CD4-positive, alpha-beta T cell (primary cell): ENCODE results near the gene ALDH3B1. TPM values are rescaled to one million over a fixed set of nuclear protein-coding genes. Genes with fewer than 3 reads are reported as not detected.

ENCODE experiments used
- ATAC-seq: fragments of 200-7000 bp; cut with Tn5 transposase; one replicate; pipeline ENCODE4 v1.10.0; 2022; ENCODE audit warnings: mild to moderate bottlenecking; ENCODE audit not compliant: poor library complexity
- CTCF ChIA-PET: fragments of 350-600 bp; sonication (Branson Sonifier 250); formaldehyde crosslinking; loops from one replicate; lab custom pipeline; 2021; ENCODE audit warnings: antibody characterized with exemption, inconsistent platforms; lab: Charles Lee
- POLR2A ChIA-PET: fragments of 350-600 bp; sonication (Branson Sonifier 250); formaldehyde crosslinking; loops from one replicate; lab custom pipeline; 2021; ENCODE audit warnings: antibody characterized with exemption, inconsistent platforms; lab: Charles Lee
- DNase-seq, 14 experiments: peaks; one replicate each; pipeline ENCODE4 v3.0.0-alpha.2; 2013 to 2020; ENCODE audit warnings: mixed read lengths in 2 of 14
- H3K27ac ChIP-seq, 2 donors: one replicate each; pipeline versions ENCODE4 v1.5.1 to v1.7.0; 2013; ENCODE audit warnings: low read length in 2 of 2, low read depth in 1 of 2, mild to moderate bottlenecking in 1 of 2
- H3K27me3 ChIP-seq, 2 experiments: 1 replicate in 1 of 2; 2 replicates in 1 of 2; pipeline versions ENCODE4 v1.6.1 to v1.7.0; 2013; ENCODE audit warnings: low read length in 2 of 2, control low read depth in 1 of 2, mild to moderate bottlenecking in 1 of 2, moderate library complexity in 1 of 2; ENCODE audit not compliant: insufficient read depth in 2 of 2, control insufficient read depth in 1 of 2
- H3K36me3 ChIP-seq: one replicate; pipeline ENCODE4 v1.6.1; 2013; ENCODE audit warnings: low read length, control low read depth; ENCODE audit not compliant: insufficient read depth
- H3K4me1 ChIP-seq: one replicate; pipeline ENCODE4 v1.6.1; 2013; ENCODE audit warnings: low read length, control low read depth; ENCODE audit not compliant: insufficient read depth
- H3K4me3 ChIP-seq: one replicate; pipeline ENCODE4 v1.5.1; 2013; ENCODE audit warnings: mild to moderate bottlenecking, low read length, moderate library complexity
- H3K9me3 ChIP-seq, 2 experiments: 1 replicate in 1 of 2; 2 replicates in 1 of 2; pipeline versions ENCODE4 v1.6.1 to v1.7.0; 2013; ENCODE audit warnings: low read length in 2 of 2, mild to moderate bottlenecking in 2 of 2, control low read depth in 1 of 2, moderate library complexity in 1 of 2; ENCODE audit not compliant: control insufficient read depth in 1 of 2, insufficient read depth in 1 of 2
- H3K27ac Mint-ChIP-seq: one replicate; pipeline ENCODE4 v1.8.0; 2020; ENCODE audit warnings: mixed read lengths
- H3K27me3 Mint-ChIP-seq: one replicate; pipeline ENCODE4 v1.8.0; 2021; ENCODE audit warnings: mixed read lengths
- H3K36me3 Mint-ChIP-seq: one replicate; pipeline ENCODE4 v1.8.0; 2021; ENCODE audit warnings: low read depth, mixed read lengths
- H3K4me1 Mint-ChIP-seq: one replicate; pipeline ENCODE4 v1.8.0; 2021; ENCODE audit warnings: low read depth, mixed read lengths
- H3K4me3 Mint-ChIP-seq: one replicate; pipeline ENCODE4 v1.8.0; 2020; ENCODE audit warnings: mild to moderate bottlenecking, mixed read lengths
- H3K9me3 Mint-ChIP-seq: one replicate; pipeline ENCODE4 v1.8.0; 2020; ENCODE audit warnings: mixed read lengths
- CTCF ChIP-seq: fragments of 200-600 bp; IDR thresholded peaks from one replicate; pipeline ENCODE4 v1.8.0; 2022; ENCODE audit warnings: antibody characterized with exemption, mild to moderate bottlenecking
- intact Hi-C, 2 experiments: fragments of 100-400 bp; cut with DNase I in 1 of 2; cut with micrococcal nuclease in 1 of 2; formaldehyde crosslinking; loops; one replicate each; pipeline versions ENCODE4 v1.15.1 to v1.9.0; 2023 to 2025; cut with DNase I, micrococcal nuclease
- total RNA-seq, 174 experiments: library from RNA in 2 of 174; stranded (reverse) in 2 of 174; gene quantifications; one replicate each; pipeline ENCODE4 v1.2.3 and lab custom pipeline; 2021 to 2026

The ALDH3B1 gene
- total RNA-seq, 2 experiments from 2014 or later: 0.34 to 0.44 TPM

- Mint-ChIP-seq H3K36me3 (no peaks in the 10 kb centered on the region), H3K4me1 (peaks cover 9% of the 10 kb centered on the region), H3K27ac (no peak overlapping the region), H3K4me3 (no peak overlapping the region), H3K27me3 (peaks cover 7% of the 10 kb centered on the region), H3K9me3 (no peaks in the 10 kb centered on the region)
- no peak for TF ChIP-seq CTCF
- Histone ChIP-seq H3K27ac (no peak overlapping the region), H3K4me3 (no peak overlapping the region), H3K27me3 (no peaks in the 10 kb centered on the region), H3K4me1 (peaks cover 5% of the 10 kb centered on the region), H3K36me3 (no peaks in the 10 kb centered on the region), H3K9me3 (peaks cover 0 to 4% of the 10 kb centered on the region in 2 experiments)
- POLR2A ChIA-PET: no interaction called here
- DNase-seq (no peak), ATAC-seq (no peak)
- intact Hi-C loops: no loop called here
- CTCF ChIA-PET: no interaction called here
Measured at GRCh38 chr11:68012044-68012842, 2.1 kb downstream of the ALDH3B1 start.

GRCh38 chr11:68012843-68013610 lies 2.9 kb downstream of the ALDH3B1 start:
- H3K4me1 ChIP-seq: peaks cover 5% of the 10 kb centered on the region
- ATAC-seq (no peak), DNase-seq (no peak)
- H3K4me3 ChIP-seq: no peak overlapping the region
- TF ChIP-seq CTCF: no peak
- peaks cover 7% of the 10 kb centered on the region for H3K27me3 Mint-ChIP-seq
- no peak overlapping the region for H3K4me3 Mint-ChIP-seq
- H3K4me1 Mint-ChIP-seq: peaks cover 9% of the 10 kb centered on the region
- H3K27ac ChIP-seq: no peak overlapping the region
- H3K36me3 Mint-ChIP-seq: no peaks in the 10 kb centered on the region
- intact Hi-C loops: no loop called here
- H3K9me3 ChIP-seq: peaks cover 0 to 4% of the 10 kb centered on the region in 2 experiments
- CTCF ChIA-PET: no interaction called here
- no peak overlapping the region for H3K27ac Mint-ChIP-seq
- no peaks in the 10 kb centered on the region for H3K27me3 ChIP-seq
- no peaks in the 10 kb centered on the region for H3K9me3 Mint-ChIP-seq
- no peaks in the 10 kb centered on the region for H3K36me3 ChIP-seq
- POLR2A ChIA-PET: no interaction called here

- Histone ChIP-seq H3K9me3 (peaks cover 0 to 4% of the 10 kb centered on the region in 2 experiments), H3K4me3 (no peak overlapping the region), H3K36me3 (no peaks in the 10 kb centered on the region), H3K27ac (no peak overlapping the region), H3K27me3 (no peaks in the 10 kb centered on the region), H3K4me1 (peaks cover 5% of the 10 kb centered on the region)
- TF ChIP-seq CTCF: no peak
- Mint-ChIP-seq H3K27me3 (peaks cover 7% of the 10 kb centered on the region), H3K9me3 (no peaks in the 10 kb centered on the region), H3K4me3 (no peak overlapping the region), H3K4me1 (peaks cover 9% of the 10 kb centered on the region), H3K36me3 (no peaks in the 10 kb centered on the region), H3K27ac (no peak overlapping the region)
- ChIA-PET CTCF (no interaction called here), POLR2A (no interaction called here)
- ATAC-seq: no peak
- intact Hi-C loops: no loop called here
- DNase-seq: no peak
Measured at GRCh38 chr11:68013611-68014156, 3.6 kb downstream of the ALDH3B1 start.
